HG02571 (cell line): ENCODE measurements around the gene CFAP99.

Experiments used
- ATAC-seq: cut with Tn5 transposase; IDR thresholded peaks from one replicate; pipeline ENCODE4 v1.9.1; 2021; ENCODE audit warnings: mild to moderate bottlenecking, moderate library complexity; ENCODE audit not compliant: unreplicated experiment

The CFAP99 gene

GRCh38 chr4:2390784-2391421 is 27.9 kb upstream of the CFAP99 start:
- no peak for ATAC-seq

DNA sequence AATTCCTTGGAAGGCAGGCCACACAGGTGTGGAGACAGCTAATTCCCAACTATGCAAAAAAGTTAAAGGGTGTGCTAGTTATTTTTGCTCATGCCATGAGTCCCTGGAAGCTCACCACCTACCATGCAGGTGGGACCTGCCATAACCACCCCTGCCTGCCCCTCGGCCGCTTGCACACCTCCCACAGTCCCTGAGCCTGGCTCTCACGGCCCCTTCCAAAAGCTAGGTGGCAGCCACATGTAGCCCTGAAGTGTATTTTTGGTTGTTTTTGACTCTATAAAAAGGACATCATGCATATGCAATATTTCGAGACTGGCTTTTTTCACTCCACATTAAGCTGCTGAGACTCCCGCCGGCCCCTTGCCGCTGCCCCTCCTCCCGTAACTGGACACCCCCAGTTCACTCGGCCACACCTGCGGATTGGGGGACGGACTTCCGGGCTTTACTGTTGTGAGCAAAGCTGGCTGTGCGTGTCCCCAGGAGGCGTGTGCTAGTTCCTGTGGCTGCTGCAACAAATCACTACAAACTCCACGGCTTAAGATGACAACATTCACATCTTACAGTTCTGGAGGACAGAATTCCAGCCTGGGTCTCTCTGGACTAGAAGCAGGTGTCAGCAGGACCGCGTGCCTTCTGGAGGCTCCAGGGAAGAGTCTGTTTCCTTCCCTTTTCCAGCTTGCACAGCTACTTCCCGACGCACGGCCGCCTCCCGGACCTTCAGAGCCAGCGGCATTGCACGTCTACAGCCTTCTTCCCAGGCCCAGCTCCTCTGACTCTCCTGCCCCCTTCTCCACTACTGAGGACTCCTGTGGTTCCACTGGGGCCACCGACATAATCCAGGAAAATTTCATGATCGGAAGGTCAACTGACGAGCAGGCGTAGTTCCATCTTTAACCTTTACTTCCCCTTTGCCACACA is 25.1 kb upstream of the CFAP99 start:
- no peak for ATAC-seq

- ATAC-seq, result no peak
These were observed 24.2 kb upstream of the CFAP99 start for GRCh38 chr4:2394528-2394927.

GRCh38 chr4:2395038-2395437 is 23.7 kb upstream of the CFAP99 start:
- no peak for ATAC-seq

- no peak for ATAC-seq
These were observed 23.2 kb upstream of the CFAP99 start for GRCh38 chr4:2395584-2395983.

- ATAC-seq, result no peak
These were observed 21.9 kb upstream of the CFAP99 start for GRCh38 chr4:2396781-2397368.

GRCh38 chr4:2397596-2398379 is 21.0 kb upstream of the CFAP99 start:
- ATAC-seq, result no peak

- no peak for ATAC-seq
These were observed 19.5 kb upstream of the CFAP99 start for GRCh38 chr4:2399216-2399615.

- ATAC-seq, result no peak
These were observed 19.0 kb upstream of the CFAP99 start for GRCh38 chr4:2399631-2400190.

DNA sequence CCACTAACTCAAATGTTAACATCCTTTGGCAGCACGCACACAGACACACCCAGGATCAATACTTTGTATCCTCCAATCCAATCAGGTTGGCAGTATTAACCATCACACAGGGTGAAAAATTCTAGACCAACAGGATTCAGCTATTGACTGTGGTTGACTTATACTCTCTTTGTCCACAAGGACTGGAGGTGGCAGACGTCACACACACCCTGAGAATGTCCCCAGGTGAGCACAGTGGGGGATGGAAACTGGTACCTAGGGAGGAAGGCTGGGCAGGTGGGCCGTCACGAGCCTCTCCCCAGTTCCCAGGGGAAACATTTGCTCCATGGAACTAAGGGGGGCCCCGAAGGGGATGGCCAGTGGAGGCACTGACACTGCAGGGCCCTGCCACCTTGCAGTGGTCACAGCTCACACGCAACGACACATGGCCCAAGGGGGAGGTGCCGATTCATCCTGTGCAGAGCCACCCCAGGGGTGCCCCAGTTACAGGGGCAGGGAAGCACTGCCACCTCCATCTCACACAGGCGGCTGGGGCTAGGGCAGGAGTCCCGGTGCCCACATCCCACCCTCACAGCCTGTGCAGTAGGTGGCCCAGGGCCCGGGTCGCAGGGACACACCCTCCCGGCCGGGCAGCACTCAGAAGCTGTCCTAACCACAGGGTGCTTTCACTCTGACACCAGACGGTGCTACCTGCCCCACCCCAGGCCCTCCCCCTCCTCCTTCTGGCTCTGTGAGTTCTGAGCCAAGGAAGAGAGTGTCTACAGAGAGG is 17.7 kb upstream of the CFAP99 start:
- ATAC-seq, result no peak

GRCh38 chr4:2401610-2401983 is 17.2 kb upstream of the CFAP99 start:
- no peak for ATAC-seq

DNA sequence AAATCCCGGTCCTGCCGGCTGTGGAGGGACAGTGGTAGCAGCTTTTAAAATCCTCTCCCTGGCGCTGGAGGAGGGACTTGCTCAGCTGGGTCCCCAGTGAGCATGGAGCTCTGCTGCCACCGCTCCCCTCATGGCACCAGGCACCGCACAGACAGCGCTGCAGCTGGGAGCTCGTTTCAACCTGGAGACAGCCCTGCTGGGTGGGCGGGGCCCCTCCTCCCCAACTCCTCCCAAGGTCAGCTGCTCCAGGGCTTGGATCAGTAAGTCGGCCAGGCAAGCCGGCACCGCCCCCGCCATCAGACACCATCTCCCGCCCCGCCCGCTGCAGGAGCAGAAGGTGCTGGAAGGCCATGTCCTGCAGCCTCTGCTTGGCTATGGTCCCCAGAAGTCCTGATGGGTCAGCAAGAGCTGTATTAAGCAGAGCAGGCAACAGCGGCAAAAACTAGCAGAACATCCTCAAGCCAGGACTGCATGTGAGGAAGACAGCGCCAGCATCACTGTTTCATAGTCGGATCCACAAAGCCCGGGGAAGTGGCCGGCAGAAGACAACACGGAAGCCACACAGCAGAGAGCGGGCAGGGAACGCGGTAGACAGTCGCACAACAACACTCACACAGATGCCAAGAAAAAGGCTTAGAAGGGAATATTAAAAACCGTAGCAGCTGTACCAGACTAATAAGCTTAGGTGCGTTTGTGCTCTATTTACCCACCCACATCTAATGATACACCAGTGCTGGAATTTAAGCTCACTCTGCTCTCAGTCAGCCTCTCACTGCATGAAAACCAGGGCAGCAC is 16.5 kb upstream of the CFAP99 start:
- no peak for ATAC-seq

DNA sequence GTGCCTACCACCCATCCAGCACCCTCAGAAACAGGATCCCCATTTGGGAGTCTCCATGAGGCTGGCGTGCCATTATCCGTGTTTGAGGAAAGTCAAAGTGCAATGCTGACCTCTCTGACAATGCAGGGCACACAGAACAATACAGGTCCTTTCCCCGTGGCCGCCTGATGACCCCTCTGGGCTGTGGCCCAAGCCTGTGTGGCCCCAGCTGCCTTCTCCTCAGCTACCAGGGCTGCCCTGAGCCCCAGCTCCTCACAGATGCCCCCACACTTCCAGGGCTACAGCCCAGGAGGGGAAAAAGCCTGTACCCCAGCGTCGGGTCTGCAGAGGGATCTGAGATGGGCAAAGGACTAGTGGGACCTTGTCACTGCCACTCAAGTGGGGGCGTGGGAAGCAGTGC is 15.8 kb upstream of the CFAP99 start:
- ATAC-seq, result no peak

DNA sequence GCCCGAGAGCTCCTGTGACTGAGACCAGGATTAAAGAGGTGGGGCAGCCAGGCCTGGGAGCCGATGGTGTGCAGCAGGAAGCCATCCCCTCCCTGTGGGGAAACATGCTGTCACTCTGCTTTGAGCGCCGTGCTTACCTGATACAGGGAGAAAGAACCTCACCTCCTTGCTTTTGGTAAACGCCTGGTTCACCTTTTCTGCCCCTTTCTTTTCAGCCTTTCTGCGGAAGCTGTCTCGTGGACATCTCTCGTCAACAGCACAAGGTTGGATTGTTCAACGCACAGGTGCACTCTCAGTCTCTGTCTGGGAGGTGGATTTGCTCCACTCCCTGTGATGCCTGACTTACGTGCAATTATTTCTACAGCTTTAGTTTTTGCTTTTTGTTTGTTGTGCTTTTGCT is 12.3 kb upstream of the CFAP99 start:
- ATAC-seq, result no peak

- no peak for ATAC-seq
These were observed 11.8 kb upstream of the CFAP99 start for GRCh38 chr4:2406920-2407319.

GRCh38 chr4:2407991-2408342 is 10.8 kb upstream of the CFAP99 start:
- no peak for ATAC-seq

GRCh38 chr4:2408401-2408958 is 10.3 kb upstream of the CFAP99 start:
- ATAC-seq, result no peak

DNA sequence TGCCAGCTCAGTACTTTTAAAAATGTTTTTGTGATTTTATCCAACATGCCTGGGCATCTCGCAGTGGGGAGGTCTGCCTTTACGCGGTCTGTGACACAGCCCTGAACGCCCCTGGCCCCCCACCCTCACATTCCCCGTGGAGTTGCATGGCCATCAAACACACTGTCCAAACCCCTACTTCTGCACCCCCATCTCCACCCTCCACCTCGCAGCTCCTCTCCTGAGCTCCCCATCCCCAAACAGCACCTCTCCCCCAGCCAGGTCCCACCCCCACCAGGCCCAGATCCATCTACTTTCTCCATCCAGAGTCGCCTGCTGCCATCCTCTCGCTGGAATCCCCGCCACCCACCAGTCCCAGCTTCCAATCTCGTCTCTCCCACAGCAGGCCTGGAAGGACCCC is 9.8 kb upstream of the CFAP99 start:
- no peak for ATAC-seq

- no peak for ATAC-seq
These were observed 9.4 kb upstream of the CFAP99 start for GRCh38 chr4:2409381-2409783.
